Endothelial cell of umbilical vein (primary cell): ENCODE data around the gene OXNAD1. TPM values are rescaled to one million over a fixed set of nuclear protein-coding genes. Genes with fewer than 3 reads are reported as not detected.

ENCODE experiments used
- BruUV-seq: library from RNA; stranded (reverse); fragments of 400-500 nt; replicated peaks from 2 replicates; lab custom pipeline; 2021; lab: Mats Ljungman, UMichigan
- CTCF ChIA-PET: fragments of 300-600, 350-600 bp; sonication (Branson Sonifier 250); formaldehyde crosslinking; loops from one replicate; lab custom pipeline; 2021; ENCODE audit warnings: antibody characterized with exemption, inconsistent platforms; lab: Charles Lee
- POLR2A ChIA-PET: fragments of 300-600, 350-600 bp; sonication (Branson Sonifier 250); formaldehyde crosslinking; loops from one replicate; lab custom pipeline; 2021; ENCODE audit warnings: antibody characterized with exemption, inconsistent platforms; lab: Charles Lee
- DNase-seq: peaks from one replicate; pipeline ENCODE4 v3.0.0-alpha.2; 2011; ENCODE audit warnings: low read depth, low spot score
- FAIRE-seq: peaks from 2 replicates; lab custom pipeline; 2011; peaks lifted over from hg19 to GRCh38; lab: Jason Lieb, UNC
- H2AFZ ChIP-seq: 2 replicates; pipeline ENCODE4 v1.6.0; 2012; ENCODE audit warnings: low read depth, low read length, control low read depth, inconsistent platforms
- H3K27ac ChIP-seq: 2 replicates; pipeline ENCODE4 v1.5.1; 2011; ENCODE audit warnings: low read depth, mild to moderate bottlenecking, control low read depth, low read length, moderate library complexity; ENCODE audit not compliant: insufficient read depth
- H3K27me3 ChIP-seq, 2 experiments: 2 replicates each; pipeline versions ENCODE4 v1.6.0 to v1.6.1; 2011; ENCODE audit warnings: low read length in 2 of 2, mixed read lengths in 1 of 2; ENCODE audit not compliant: control insufficient read depth in 2 of 2, insufficient read depth in 2 of 2
- H3K36me3 ChIP-seq, 2 experiments: 2 replicates in 1 of 2; 3 replicates in 1 of 2; pipeline ENCODE4 v1.5.1; 2011; ENCODE audit warnings: low read length in 2 of 2, mild to moderate bottlenecking in 1 of 2, moderate library complexity in 1 of 2; ENCODE audit not compliant: control insufficient read depth in 2 of 2, insufficient read depth in 2 of 2; ENCODE audit errors: extremely low read depth in 1 of 2
- H3K4me1 ChIP-seq: 3 replicates; pipeline ENCODE4 v1.5.1; 2011; ENCODE audit warnings: mild to moderate bottlenecking, low read length; ENCODE audit not compliant: control insufficient read depth, insufficient read depth; ENCODE audit errors: extremely low read depth
- H3K4me2 ChIP-seq: 2 replicates; pipeline ENCODE4 v1.6.1; 2011; ENCODE audit warnings: low read length, control low read depth, mixed read lengths; ENCODE audit not compliant: insufficient read depth
- H3K4me3 ChIP-seq, 3 experiments: fragments of 200-600 bp in 1 of 3; sonication (generic), shearing (Covaris generic) in 1 of 3; replicated peaks in 1 of 3; 2 replicates each; pipeline ENCODE4 v1.5.1; 2011 to 2016; ENCODE audit warnings: control low read depth in 3 of 3, low read length in 3 of 3, mild to moderate bottlenecking in 2 of 3, inconsistent platforms in 1 of 3, low read depth in 1 of 3, moderate library complexity in 1 of 3; ENCODE audit not compliant: insufficient read depth in 1 of 3
- H3K79me2 ChIP-seq: 2 replicates; pipeline ENCODE4 v1.6.0; 2012; ENCODE audit warnings: low read length, inconsistent platforms; ENCODE audit not compliant: control insufficient read depth, insufficient read depth
- H3K9ac ChIP-seq: replicated peaks from 2 replicates; pipeline ENCODE3; 2011; ENCODE audit warnings: low read length, control low read depth; ENCODE audit not compliant: insufficient read depth; ENCODE audit errors: extremely low read depth
- H3K9me1 ChIP-seq: replicated peaks from 3 replicates; pipeline ENCODE4 v1.6.0; 2011; ENCODE audit warnings: mild to moderate bottlenecking, low read length; ENCODE audit not compliant: control insufficient read depth, insufficient read depth; ENCODE audit errors: extremely low read depth
- H3K9me3 ChIP-seq: replicated peaks from 2 replicates; pipeline ENCODE4 v1.5.1; 2012; ENCODE audit warnings: low read length, inconsistent platforms; ENCODE audit not compliant: control insufficient read depth, insufficient read depth
- H4K20me1 ChIP-seq: replicated peaks from 2 replicates; pipeline ENCODE3; 2011; ENCODE audit warnings: mild to moderate bottlenecking, low read length; ENCODE audit not compliant: control insufficient read depth, insufficient read depth; ENCODE audit errors: extremely low read depth
- CTCF ChIP-seq, 2 donors: IDR thresholded peaks; 1 replicate in 1 of 2; 2 replicates in 1 of 2; pipeline ENCODE4 v1.5.1; 2011; ENCODE audit warnings: low read length in 2 of 2, mild to moderate bottlenecking in 2 of 2, moderate library complexity in 2 of 2, control low read depth in 1 of 2, inconsistent platforms in 1 of 2, low read depth in 1 of 2; ENCODE audit not compliant: insufficient read depth in 1 of 2; ENCODE audit errors: extremely low read depth in 1 of 2
- EZH2 ChIP-seq: IDR thresholded peaks from 2 replicates; pipeline ENCODE4 v1.6.1; 2012; ENCODE audit warnings: borderline replicate concordance, low read depth, mild to moderate bottlenecking, moderate library complexity, low read length, inconsistent platforms; ENCODE audit not compliant: severe bottlenecking
- FOS ChIP-seq: IDR thresholded peaks from 2 replicates; pipeline ENCODE4 v1.6.1; 2011; ENCODE audit warnings: mild to moderate bottlenecking, low read length, moderate library complexity, borderline replicate concordance; ENCODE audit not compliant: insufficient read depth
- GATA2 ChIP-seq: IDR thresholded peaks from 2 replicates; pipeline ENCODE4 v1.7.0; 2011; ENCODE audit warnings: low read depth, mild to moderate bottlenecking, moderate library complexity, mixed read lengths, low read length; ENCODE audit not compliant: insufficient read length, insufficient read depth
- JUN ChIP-seq: IDR thresholded peaks from 2 replicates; pipeline ENCODE4 v1.6.1; 2011; ENCODE audit warnings: borderline replicate concordance, low read depth; ENCODE audit not compliant: insufficient read length, insufficient read depth
- MYC ChIP-seq: IDR thresholded peaks from one replicate; pipeline ENCODE4 v1.6.1; 2011; ENCODE audit warnings: mild to moderate bottlenecking, low read depth, low read length
- POLR2A ChIP-seq: IDR thresholded peaks from 2 replicates; pipeline ENCODE4 v1.6.1; 2012; ENCODE audit warnings: low read depth, mild to moderate bottlenecking, control low read depth, low read length
- POLR2AphosphoS5 ChIP-seq: IDR thresholded peaks from 2 replicates; pipeline ENCODE4 v1.6.1; 2012; ENCODE audit warnings: low read depth, mild to moderate bottlenecking, control low read depth, low read length, moderate library complexity; ENCODE audit not compliant: insufficient read depth
- dilution Hi-C: fragments of 300-500 bp; cut with MboI; formaldehyde crosslinking; loops from one replicate; pipeline ENCODE4 v1.15.0; 2019; ENCODE audit warnings: low sequenced_read_pairs; ENCODE audit not compliant: extremely low pct_ligation_motif_present
- intact Hi-C: fragments of 100-400 bp; cut with micrococcal nuclease; formaldehyde crosslinking; loops from one replicate; pipeline ENCODE4 v1.10.0; 2022
- polyA plus RNA-seq, 4 experiments: library from polyadenylated mRNA; depleted of rRNA in 3 of 4; stranded (reverse) in 3 of 4; unstranded in 1 of 4; fragments of >200 nt; gene quantifications; 2 replicates each; pipeline versions ENCODE4 v1.2.1 to v1.2.3, GENCODE V29; 2011 to 2012; ENCODE audit warnings: missing spikeins in 1 of 4
- total RNA-seq: library from RNA; stranded (reverse); gene quantifications from 2 replicates; pipeline ENCODE4 v1.2.3, GENCODE V29; 2021
- TF ChIP-seq, protein P1 (sequence below): IDR thresholded peaks from 2 replicates; pipeline ENCODE4 v1.6.1; 2011; ENCODE audit not compliant: insufficient read depth, insufficient read length

Gene OXNAD1
- total and polyA plus RNA-seq, 2 donors (not counting 3 experiments of a cell fraction or from before 2014, with no cell fraction given), result 5.5 to 9.7 TPM

DNA sequence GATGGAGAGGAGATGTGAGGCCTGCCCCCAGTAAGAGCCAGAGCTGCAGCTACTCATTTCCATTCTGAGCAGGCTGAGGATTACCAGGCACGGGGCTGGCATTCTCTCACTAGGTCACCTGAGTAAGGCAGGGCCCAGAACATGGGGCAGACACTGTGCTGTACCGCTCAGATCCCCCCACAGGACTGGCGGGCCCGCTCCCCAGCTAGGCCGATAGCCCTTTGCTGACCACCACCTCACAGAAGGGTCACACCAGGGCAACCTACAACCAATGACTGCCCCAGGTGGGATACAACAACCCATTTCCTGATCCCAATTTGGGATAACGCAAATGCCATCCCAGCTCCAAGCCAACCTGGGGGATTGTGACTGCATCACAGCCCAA, 52.5 kb downstream of the OXNAD1 start:
- Histone ChIP-seq H3K27me3 (no peaks in the 10 kb centered on the region), H3K9ac (no peak overlapping the region), H3K9me3 (no peaks in the 10 kb centered on the region), H3K4me2 (no peak overlapping the region), H3K79me2 (no peaks in the 10 kb centered on the region), H3K4me3 (no peak overlapping the region), H4K20me1 (no peaks in the 10 kb centered on the region), H3K27ac (no peak overlapping the region), H3K4me1 (no peaks in the 10 kb centered on the region), H2AFZ (no peak overlapping the region), H3K36me3 (peaks cover 0 to 21% of the 10 kb centered on the region in 2 experiments), H3K9me1 (no peaks in the 10 kb centered on the region)
- intact Hi-C loops, result no loop called here
- no TSS peak for BruUV-seq
- POLR2A ChIA-PET, result no interaction called here
- FAIRE-seq (no peak), DNase-seq (no peak)
- dilution Hi-C loops, result no loop called here
- CTCF ChIA-PET, result interaction anchor here (1.6 kb wide), 1 partner anchor 27 kb away, joined by 8 read pairs; no protein-coding TSS in a partner anchor
- TF ChIP-seq, protein P1, sequence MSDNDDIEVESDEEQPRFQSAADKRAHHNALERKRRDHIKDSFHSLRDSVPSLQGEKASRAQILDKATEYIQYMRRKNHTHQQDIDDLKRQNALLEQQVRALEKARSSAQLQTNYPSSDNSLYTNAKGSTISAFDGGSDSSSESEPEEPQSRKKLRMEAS, result no peak
- TF ChIP-seq GATA2 (no peak), POLR2AphosphoS5 (no peak), CTCF (IDR thresholded peaks at IDR 0.05; ENCODE audit: extremely low read depth in 1 of 2, insufficient read depth in 1 of 2, low read depth in 1 of 2, low read length in 2 of 2) (no peak), JUN (no peak), FOS (no peak), POLR2A (no peak), MYC (no peak), EZH2 (no peak)
